ENCODE data around the gene TSPAN8.
"Not testable (repeated sequence)": the region's sequence is repeated elsewhere in the genome, so short reads cannot be mapped to it uniquely, and the experiment has no call there.

TSPAN8 gene

GRCh38 chr12:71164166-71164565 is 6.4 kb upstream of the TSPAN8 start:
- no peak for DNase-seq

- DNase-seq, result no peak
Observed at GRCh38 chr12:71162832-71163763, 5.3 kb upstream of the TSPAN8 start.

- DNase-seq, result no peak
Observed at GRCh38 chr12:71161591-71161990, 3.8 kb upstream of the TSPAN8 start.

GRCh38 chr12:71160585-71160984 is 2.8 kb upstream of the TSPAN8 start:
- DNase-seq, result no peak

- DNase-seq, result no peak
Observed at GRCh38 chr12:71159878-71160277, 2.1 kb upstream of the TSPAN8 start.

GRCh38 chr12:71159264-71159663 is 1.5 kb upstream of the TSPAN8 start:
- no peak for DNase-seq

GRCh38 chr12:71158361-71158882 is 623 bp upstream of the TSPAN8 start:
- no peak for DNase-seq

GRCh38 chr12:71155225-71155624 is 2.6 kb downstream of the TSPAN8 start:
- no peak for DNase-seq

- no peak for DNase-seq
Observed at GRCh38 chr12:71152851-71153250, 4.9 kb downstream of the TSPAN8 start.

GRCh38 chr12:71150041-71150440 is 7.8 kb downstream of the TSPAN8 start:
- not testable (repeated sequence) for DNase-seq

GRCh38 chr12:71144682-71145081 is 13.1 kb downstream of the TSPAN8 start:
- DNase-seq, result no peak

- no peak for DNase-seq
Observed at GRCh38 chr12:71142956-71143355, 14.8 kb downstream of the TSPAN8 start.

- no peak for DNase-seq
Observed at GRCh38 chr12:71142016-71142415, 15.8 kb downstream of the TSPAN8 start.

GRCh38 chr12:71141378-71141926 is 16.3 kb downstream of the TSPAN8 start:
- DNase-seq, result no peak

GRCh38 chr12:71139153-71139735 is 18.6 kb downstream of the TSPAN8 start:
- DNase-seq, result no peak

- no peak for DNase-seq
Observed at GRCh38 chr12:71138011-71138410, 19.8 kb downstream of the TSPAN8 start.

- no peak for DNase-seq
Observed at GRCh38 chr12:71135812-71136176, 22.0 kb downstream of the TSPAN8 start.

- no peak for DNase-seq
Observed at GRCh38 chr12:71135077-71135811, 22.6 kb downstream of the TSPAN8 start.

- DNase-seq, result no peak
Observed at GRCh38 chr12:71134405-71134804, 23.4 kb downstream of the TSPAN8 start.

GRCh38 chr12:71130521-71131069 is 27.2 kb downstream of the TSPAN8 start:
- no peak for DNase-seq

GRCh38 chr12:71129364-71129763 is 28.4 kb downstream of the TSPAN8 start:
- DNase-seq, result no peak

- no peak for DNase-seq
Observed at GRCh38 chr12:71128191-71128788, 29.5 kb downstream of the TSPAN8 start.

All from NCI-H2171 treated with DMSO at 0.1 percent for 48 hours (cell line).